Panc1 (cell line): ENCODE data around the gene IGIP. TPM values are rescaled to one million over a fixed set of nuclear protein-coding genes. Genes with fewer than 3 reads are reported as not detected.

Experiments
- ATAC-seq: fragments of 200-7000 bp; cut with Tn5 transposase; 2 replicates; pipeline ENCODE4 v1.9.1; 2020; ENCODE audit warnings: mild to moderate bottlenecking, moderate library complexity
- BruUV-seq: library from RNA; stranded (reverse); fragments of 400-500 nt; replicated peaks from 2 replicates; lab custom pipeline; 2021; lab: Mats Ljungman, UMichigan
- CTCF ChIA-PET: fragments of 300-600 bp; sonication (Branson Sonifier 250); formaldehyde crosslinking; loops from one replicate; lab custom pipeline; 2022; ENCODE audit warnings: antibody characterized with exemption; lab: Charles Lee
- POLR2A ChIA-PET: fragments of 300-600 bp; sonication (Branson Sonifier 250); formaldehyde crosslinking; loops from one replicate; lab custom pipeline; 2022; ENCODE audit warnings: antibody characterized with exemption; lab: Charles Lee
- DNase-seq: peaks from one replicate; pipeline ENCODE4 v3.0.0-alpha.2; 2010; ENCODE audit warnings: low read depth, low spot score
- H3K27ac ChIP-seq: 2 replicates; pipeline ENCODE4 v1.5.1; 2011; ENCODE audit warnings: mild to moderate bottlenecking, low read length, inconsistent platforms
- H3K27me3 ChIP-seq: fragments of 200-500 bp; sonication (Bioruptor generic); 2 replicates; pipeline ENCODE4 v1.6.0; 2014; ENCODE audit warnings: low read length, inconsistent platforms; ENCODE audit not compliant: control insufficient read depth, insufficient read depth
- H3K36me3 ChIP-seq: fragments of 200-500 bp; sonication (Bioruptor generic); 2 replicates; pipeline ENCODE4 v1.5.1; 2014; ENCODE audit warnings: inconsistent platforms, mild to moderate bottlenecking, low read length, moderate library complexity; ENCODE audit not compliant: control insufficient read depth, insufficient read depth
- H3K4me1 ChIP-seq: 2 replicates; pipeline ENCODE4 v1.5.1; 2011; ENCODE audit warnings: inconsistent platforms, mild to moderate bottlenecking, low read length, moderate library complexity; ENCODE audit not compliant: control insufficient read depth, insufficient read depth
- H3K4me3 ChIP-seq, 2 experiments: 2 replicates each; pipeline ENCODE4 v1.5.1; 2011 to 2012; ENCODE audit warnings: low read depth in 2 of 2, low read length in 2 of 2, mild to moderate bottlenecking in 2 of 2, inconsistent platforms in 1 of 2, moderate library complexity in 1 of 2
- H3K9me3 ChIP-seq: fragments of 200-500 bp; sonication (Bioruptor generic); 2 replicates; pipeline ENCODE4 v1.5.1; 2014; ENCODE audit warnings: low read depth, mild to moderate bottlenecking, inconsistent platforms, low read length, moderate library complexity; ENCODE audit not compliant: control insufficient read depth, insufficient read depth
- POLR2AphosphoS5 ChIP-seq: IDR thresholded peaks from 2 replicates; pipeline ENCODE4 v1.6.1; 2012; ENCODE audit warnings: mild to moderate bottlenecking, low read depth, low read length, moderate library complexity
- SIN3A ChIP-seq: IDR thresholded peaks from 2 replicates; pipeline ENCODE4 v1.6.1; 2012; ENCODE audit warnings: low read depth, mild to moderate bottlenecking, low read length, moderate library complexity, borderline replicate concordance; ENCODE audit not compliant: insufficient read depth
- TCF7L2 ChIP-seq: IDR thresholded peaks from 2 replicates; pipeline ENCODE4 v1.6.1; 2011; ENCODE audit warnings: mild to moderate bottlenecking, low read depth, low read length, inconsistent platforms
- in situ Hi-C: cut with HindIII; loops from 2 replicates; pipeline ENCODE4 v1.10.0; 2016; ENCODE audit warnings: low sequenced_read_pairs, low pct_unique_long_range_greater_than_20kb
- intact Hi-C: fragments of 100-400 bp; cut with micrococcal nuclease; formaldehyde crosslinking; loops from one replicate; pipeline ENCODE4 v1.10.0; 2022; ENCODE audit not compliant: unreplicated experiment
- total RNA-seq: library from RNA; stranded (reverse); gene quantifications from one replicate; pipeline ENCODE4 v1.2.1, GENCODE V29; 2021; ENCODE audit not compliant: unreplicated experiment
- TF ChIP-seq, protein P1 (sequence below): fragments of 450-650 bp; IDR thresholded peaks from 2 replicates; pipeline ENCODE4 v1.5.1; 2017; ENCODE audit warnings: mild to moderate bottlenecking
- TF ChIP-seq, protein P2 (sequence below), 2 experiments: IDR thresholded peaks; 2 replicates each; pipeline ENCODE4 v1.6.1; 2011 to 2012; ENCODE audit warnings: low read depth in 2 of 2, control low read depth in 1 of 2, low read length in 1 of 2, mild to moderate bottlenecking in 1 of 2, moderate library complexity in 1 of 2; ENCODE audit not compliant: insufficient read depth in 1 of 2

IGIP gene
- total RNA-seq, 1 experiment from 2014 or later: 7.7 TPM

DNA sequence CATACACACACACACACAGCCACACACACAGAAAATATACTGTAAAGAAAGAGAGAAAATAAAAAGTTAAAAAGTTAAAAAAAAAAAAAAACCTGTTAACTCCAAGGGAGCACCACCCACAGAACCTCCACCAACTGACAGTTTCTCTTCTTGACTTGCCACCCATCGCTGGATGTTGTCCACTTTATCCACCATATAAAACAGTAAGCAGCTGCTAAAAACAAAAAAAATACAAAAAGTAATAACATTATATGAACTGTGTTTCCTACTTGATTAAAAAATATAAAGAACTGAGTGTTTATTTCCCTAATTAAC is 10.6 kb upstream of the IGIP start:
- peak overlapping the region; percentile 91 for H3K27ac ChIP-seq
- no TSS peak for BruUV-seq

DNA sequence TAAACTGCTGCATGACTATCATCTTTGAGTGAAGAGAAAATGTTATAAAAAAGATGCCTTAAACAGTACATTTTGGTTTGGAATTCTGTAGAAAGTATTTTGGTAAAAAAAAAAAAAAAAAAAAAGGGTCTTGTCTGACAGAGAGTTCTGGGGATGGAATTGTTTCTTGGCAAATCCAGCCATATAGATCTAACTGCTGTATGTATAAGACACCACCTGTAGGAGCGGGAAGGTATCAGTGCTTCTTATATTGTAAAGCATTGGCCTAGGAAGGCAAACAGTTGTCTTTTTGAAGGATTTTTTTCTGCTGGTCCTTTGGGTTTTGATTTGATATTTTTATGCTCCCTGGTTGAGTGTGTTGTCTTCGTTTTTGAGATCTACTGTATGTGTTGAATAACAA is 9.0 kb upstream of the IGIP start:
- no TSS peak for BruUV-seq
- no peak overlapping the region; a peak in 1 of 4 replicates for H3K4me3 ChIP-seq
- TF ChIP-seq POLR2AphosphoS5 (no peak), SIN3A (no peak), TCF7L2 (no peak)
- TF ChIP-seq, protein P1, sequence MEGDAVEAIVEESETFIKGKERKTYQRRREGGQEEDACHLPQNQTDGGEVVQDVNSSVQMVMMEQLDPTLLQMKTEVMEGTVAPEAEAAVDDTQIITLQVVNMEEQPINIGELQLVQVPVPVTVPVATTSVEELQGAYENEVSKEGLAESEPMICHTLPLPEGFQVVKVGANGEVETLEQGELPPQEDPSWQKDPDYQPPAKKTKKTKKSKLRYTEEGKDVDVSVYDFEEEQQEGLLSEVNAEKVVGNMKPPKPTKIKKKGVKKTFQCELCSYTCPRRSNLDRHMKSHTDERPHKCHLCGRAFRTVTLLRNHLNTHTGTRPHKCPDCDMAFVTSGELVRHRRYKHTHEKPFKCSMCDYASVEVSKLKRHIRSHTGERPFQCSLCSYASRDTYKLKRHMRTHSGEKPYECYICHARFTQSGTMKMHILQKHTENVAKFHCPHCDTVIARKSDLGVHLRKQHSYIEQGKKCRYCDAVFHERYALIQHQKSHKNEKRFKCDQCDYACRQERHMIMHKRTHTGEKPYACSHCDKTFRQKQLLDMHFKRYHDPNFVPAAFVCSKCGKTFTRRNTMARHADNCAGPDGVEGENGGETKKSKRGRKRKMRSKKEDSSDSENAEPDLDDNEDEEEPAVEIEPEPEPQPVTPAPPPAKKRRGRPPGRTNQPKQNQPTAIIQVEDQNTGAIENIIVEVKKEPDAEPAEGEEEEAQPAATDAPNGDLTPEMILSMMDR: peak; percentile 27; the same call in 1 of the 2 replicates
- TF ChIP-seq, protein P2, sequence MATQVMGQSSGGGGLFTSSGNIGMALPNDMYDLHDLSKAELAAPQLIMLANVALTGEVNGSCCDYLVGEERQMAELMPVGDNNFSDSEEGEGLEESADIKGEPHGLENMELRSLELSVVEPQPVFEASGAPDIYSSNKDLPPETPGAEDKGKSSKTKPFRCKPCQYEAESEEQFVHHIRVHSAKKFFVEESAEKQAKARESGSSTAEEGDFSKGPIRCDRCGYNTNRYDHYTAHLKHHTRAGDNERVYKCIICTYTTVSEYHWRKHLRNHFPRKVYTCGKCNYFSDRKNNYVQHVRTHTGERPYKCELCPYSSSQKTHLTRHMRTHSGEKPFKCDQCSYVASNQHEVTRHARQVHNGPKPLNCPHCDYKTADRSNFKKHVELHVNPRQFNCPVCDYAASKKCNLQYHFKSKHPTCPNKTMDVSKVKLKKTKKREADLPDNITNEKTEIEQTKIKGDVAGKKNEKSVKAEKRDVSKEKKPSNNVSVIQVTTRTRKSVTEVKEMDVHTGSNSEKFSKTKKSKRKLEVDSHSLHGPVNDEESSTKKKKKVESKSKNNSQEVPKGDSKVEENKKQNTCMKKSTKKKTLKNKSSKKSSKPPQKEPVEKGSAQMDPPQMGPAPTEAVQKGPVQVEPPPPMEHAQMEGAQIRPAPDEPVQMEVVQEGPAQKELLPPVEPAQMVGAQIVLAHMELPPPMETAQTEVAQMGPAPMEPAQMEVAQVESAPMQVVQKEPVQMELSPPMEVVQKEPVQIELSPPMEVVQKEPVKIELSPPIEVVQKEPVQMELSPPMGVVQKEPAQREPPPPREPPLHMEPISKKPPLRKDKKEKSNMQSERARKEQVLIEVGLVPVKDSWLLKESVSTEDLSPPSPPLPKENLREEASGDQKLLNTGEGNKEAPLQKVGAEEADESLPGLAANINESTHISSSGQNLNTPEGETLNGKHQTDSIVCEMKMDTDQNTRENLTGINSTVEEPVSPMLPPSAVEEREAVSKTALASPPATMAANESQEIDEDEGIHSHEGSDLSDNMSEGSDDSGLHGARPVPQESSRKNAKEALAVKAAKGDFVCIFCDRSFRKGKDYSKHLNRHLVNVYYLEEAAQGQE (IDR thresholded peaks at IDR 0.05; ENCODE audit: insufficient read depth in 1 of 2, low read depth in 2 of 2, low read length in 1 of 2): no peak
- no peaks in the 10 kb centered on the region for H3K9me3 ChIP-seq
- no peak for DNase-seq
- in situ Hi-C loops: no loop called here
- H3K27ac ChIP-seq: no peak overlapping the region
- H3K4me1 ChIP-seq: peaks cover 60% of the 10 kb centered on the region
- H3K36me3 ChIP-seq: 0 out of 2 replicates have a peak, but pooled peaks cover 3% of the 10 kb centered on the region
- ChIA-PET CTCF (interaction anchor here (0.7 to 1.1 kb wide), 3 partner anchors 15 to 44 kb away, joined by 3 to 13 read pairs (median 5); no protein-coding TSS in a partner anchor), POLR2A (no interaction called here)
- no peaks in the 10 kb centered on the region for H3K27me3 ChIP-seq
- no peak for ATAC-seq
- intact Hi-C loops: loop anchor here (5.0 kb wide), 1 partner anchor 41 kb away; no protein-coding TSS in a partner anchor

More for the DNA sequence above, 10.6 kb upstream of the IGIP start:
- ATAC-seq: no peak
- no peaks in the 10 kb centered on the region for H3K9me3 ChIP-seq
- TF ChIP-seq, protein P1: no peak
- TF ChIP-seq, protein P2 (IDR thresholded peaks at IDR 0.05; ENCODE audit: insufficient read depth in 1 of 2, low read depth in 2 of 2, low read length in 1 of 2): no peak
- no peak for TF ChIP-seq POLR2AphosphoS5
- TF ChIP-seq SIN3A: no peak
- no peak for TF ChIP-seq TCF7L2
- H3K4me1 ChIP-seq: peaks cover 61% of the 10 kb centered on the region
- H3K27me3 ChIP-seq: no peaks in the 10 kb centered on the region
- intact Hi-C loops: loop anchor here (5.0 kb wide), 1 partner anchor 42 kb away; no protein-coding TSS in a partner anchor
- in situ Hi-C loops: no loop called here
- no peak for DNase-seq
- H3K4me3 ChIP-seq: peak overlapping the region; percentile 72 to 93
- ChIA-PET POLR2A (no interaction called here), CTCF (interaction anchor here (0.9 kb wide), 1 partner anchor 42 kb away, joined by 16 read pairs; no protein-coding TSS in a partner anchor)
- H3K36me3 ChIP-seq: 0 out of 2 replicates have a peak, but pooled peaks cover 3% of the 10 kb centered on the region
